Measurements from ENCODE around the gene THAP8.
A peak's percentile ranks its signal among the peaks of the same experiment; 100 is the strongest.

DNA sequence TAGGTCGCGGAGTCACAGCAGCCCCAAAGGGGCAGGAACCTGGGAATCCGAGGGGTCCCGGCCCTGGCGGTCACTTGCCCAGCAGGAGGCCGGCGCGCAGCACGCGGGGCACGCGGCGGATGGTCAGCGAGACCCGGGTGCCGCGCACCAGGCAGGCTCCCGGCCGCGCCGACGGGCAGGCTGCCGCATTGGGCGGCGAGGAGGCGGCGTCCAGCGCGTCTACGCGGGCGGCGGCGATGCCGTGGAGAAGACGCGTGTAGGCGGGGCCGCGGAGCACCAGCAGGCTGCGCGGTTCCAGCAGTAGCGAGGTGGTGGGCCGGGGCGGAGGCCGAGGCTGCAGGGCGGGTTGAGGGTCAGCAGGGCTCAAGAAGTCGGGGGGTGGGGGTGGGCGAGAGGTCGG, 44.9 kb downstream of the THAP8 start:
- TF ChIP-seq, protein P1, sequence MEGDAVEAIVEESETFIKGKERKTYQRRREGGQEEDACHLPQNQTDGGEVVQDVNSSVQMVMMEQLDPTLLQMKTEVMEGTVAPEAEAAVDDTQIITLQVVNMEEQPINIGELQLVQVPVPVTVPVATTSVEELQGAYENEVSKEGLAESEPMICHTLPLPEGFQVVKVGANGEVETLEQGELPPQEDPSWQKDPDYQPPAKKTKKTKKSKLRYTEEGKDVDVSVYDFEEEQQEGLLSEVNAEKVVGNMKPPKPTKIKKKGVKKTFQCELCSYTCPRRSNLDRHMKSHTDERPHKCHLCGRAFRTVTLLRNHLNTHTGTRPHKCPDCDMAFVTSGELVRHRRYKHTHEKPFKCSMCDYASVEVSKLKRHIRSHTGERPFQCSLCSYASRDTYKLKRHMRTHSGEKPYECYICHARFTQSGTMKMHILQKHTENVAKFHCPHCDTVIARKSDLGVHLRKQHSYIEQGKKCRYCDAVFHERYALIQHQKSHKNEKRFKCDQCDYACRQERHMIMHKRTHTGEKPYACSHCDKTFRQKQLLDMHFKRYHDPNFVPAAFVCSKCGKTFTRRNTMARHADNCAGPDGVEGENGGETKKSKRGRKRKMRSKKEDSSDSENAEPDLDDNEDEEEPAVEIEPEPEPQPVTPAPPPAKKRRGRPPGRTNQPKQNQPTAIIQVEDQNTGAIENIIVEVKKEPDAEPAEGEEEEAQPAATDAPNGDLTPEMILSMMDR (IDR thresholded peaks at IDR 0.05): no peak
- TF ChIP-seq, protein P2, sequence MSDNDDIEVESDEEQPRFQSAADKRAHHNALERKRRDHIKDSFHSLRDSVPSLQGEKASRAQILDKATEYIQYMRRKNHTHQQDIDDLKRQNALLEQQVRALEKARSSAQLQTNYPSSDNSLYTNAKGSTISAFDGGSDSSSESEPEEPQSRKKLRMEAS (IDR thresholded peaks at IDR 0.05): peak; percentile 78

All from A549 (cell line).